SKM-1 treated with dmso at 0.1 percent for 144 hours (cell line): Measurements from ENCODE around the gene HIP1.
"Not testable (repeated sequence)": the region's sequence is repeated elsewhere in the genome, so short reads cannot be mapped to it uniquely, and the experiment has no call there.

Experiments used
- DNase-seq: peaks from one replicate; lab custom pipeline; 2025; ENCODE audit not compliant: unreplicated experiment; lab: John Stamatoyannopoulos, UW

The HIP1 gene

DNA sequence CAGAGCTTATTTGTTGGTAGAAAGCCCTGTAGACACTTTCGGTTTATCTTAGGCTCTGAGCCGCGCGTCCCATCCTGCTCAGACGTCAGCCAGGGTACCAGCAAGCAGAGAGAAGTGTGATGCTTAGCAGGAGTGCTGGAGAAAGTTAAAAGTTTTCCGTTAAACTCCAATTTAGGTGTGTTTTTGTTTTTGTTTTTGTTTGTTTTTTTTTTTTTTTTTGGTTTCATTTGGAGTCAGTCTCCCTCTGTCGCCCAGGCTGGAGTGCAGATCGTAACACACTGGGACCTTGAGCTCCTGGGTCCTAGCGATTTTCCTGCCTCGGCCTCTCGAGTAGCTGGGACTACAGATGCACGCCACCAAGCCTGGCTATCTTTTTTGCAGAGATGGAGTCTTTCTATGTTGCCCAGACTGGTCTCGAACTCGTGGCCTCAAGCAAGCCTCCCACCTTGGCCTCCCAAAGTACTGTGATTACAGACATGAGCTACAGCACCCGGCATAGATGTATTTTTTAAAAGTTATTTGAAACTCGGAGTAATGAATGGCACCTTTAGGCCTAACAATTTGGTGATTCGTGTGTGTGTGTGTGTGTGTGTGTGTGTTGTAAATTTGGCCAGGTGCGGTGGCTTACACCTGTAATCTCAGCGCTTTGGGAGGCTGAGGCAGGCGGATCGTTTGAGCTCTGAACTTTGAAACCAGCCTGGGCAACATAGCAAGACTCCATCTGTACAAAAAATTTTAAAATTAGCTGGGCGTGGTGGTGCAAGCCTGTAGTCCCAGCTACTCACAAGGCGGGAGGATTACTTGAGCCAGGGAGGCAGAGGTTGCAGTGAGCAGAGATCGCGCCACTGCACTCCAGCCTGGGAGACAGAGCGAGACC lies 1.3 kb upstream of the HIP1 start:
- no peak for DNase-seq

DNA sequence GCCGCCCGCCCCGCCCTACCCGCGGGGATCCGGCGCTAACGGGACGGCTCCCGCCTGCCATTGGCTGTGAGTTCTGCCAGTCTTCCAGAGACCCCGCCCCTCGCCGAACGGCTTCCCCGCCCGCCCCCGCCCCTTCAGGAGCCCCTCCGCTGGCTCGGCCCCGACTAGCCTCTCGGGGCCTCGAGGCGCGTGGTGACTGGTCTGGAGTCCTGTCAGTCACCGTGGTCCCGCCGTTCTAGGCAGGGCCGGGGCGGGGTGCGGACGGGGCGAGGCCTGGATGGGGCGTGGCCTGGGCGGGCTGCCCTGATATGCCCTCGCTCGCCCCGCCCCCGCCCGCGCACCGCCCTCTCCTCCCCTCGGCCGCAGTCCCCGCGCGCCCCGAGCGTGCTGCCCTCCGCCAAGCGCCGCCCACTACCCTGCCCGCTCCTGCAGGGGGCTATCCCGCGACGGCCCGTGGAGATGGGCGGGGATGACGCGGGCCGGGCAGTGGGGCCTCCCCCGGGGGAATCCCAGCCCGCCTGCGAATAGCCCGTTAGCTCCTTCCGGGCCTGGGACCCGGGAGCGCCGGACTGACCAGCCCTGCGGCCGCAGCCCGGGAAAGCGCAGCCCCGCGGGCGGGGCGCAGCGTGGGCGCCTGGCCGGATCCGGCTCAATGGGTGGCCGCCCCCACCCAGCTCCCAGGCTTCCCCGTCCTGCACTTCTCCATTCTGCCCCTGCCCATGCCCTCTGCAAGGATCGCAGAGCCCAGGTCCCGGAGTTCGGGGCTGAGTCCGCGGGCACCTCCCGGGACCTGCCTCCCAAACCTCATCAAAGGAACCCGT lies 444 bp upstream of the HIP1 start:
- peak; percentile 94 for DNase-seq

DNA sequence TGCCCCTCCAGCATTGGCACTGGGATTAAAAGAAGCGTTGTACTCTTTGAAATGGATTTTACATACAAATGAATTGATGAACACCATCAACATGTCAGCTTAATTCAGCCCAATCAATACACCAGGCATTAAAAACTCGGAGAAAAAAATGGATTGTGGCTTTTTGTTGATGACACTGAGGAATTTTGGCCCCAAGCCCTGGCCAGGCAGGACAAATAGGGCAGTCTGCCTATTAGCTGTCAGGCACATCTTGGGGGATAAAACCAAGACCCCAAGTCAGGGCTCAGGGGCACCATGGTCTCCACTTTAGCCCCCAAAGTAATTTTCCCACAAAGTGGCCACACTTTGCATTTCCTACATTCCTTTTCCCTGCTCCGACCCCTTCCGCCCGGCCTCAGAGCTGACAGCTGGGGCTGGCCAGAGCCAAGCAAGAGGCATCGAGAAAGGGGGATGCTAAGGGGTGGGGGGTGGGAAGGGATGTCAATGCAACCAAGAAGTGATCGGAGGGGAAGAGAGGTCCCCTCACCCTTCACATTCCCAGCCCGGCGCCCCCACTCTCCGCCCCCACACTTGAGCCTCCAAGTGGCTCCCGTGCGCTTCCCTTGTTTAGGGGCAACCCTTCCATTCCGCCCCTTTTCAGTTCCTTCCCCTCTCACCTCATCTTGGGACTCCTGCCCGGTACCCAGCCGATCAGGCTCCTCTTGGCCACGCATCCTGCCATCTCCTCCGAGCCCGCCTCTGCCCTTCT lies 711 bp downstream of the HIP1 start:
- DNase-seq = no peak

DNA sequence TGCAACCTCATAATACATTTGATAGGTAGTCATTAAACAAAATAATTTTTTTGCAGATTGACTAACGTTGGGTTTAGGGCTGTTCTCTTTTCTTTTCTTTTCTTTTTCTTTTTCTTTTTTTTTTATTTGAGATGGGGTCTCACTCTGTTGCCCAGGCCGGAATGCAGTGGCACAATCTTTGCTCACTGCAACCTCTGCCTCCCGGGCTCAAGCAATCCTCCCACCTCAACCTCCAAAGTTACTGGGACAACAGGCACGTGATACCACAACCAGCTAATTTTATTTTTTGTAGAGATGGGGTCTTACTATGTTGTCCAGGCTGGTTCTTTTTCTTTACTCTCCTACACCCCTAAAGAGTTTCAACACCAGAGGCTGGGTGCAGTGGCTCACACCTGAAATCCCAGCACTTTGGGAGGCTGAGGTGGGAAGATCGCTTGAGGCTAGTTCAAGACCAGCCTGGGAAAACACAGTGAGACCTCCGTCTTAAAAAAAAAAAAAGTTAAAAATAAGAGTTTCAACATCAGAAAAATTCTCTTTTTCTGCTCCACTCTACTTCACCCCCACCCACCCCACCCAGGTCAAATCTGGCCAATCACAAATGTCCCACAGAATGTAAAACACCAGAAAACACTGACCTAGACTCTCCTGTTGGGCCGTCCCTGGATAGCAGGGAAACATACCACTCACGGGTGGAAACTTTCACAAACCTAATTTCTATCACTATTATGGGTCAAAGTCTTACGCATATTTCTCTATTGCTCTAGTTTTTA lies 3.0 kb downstream of the HIP1 start:
- DNase-seq = no peak

DNA sequence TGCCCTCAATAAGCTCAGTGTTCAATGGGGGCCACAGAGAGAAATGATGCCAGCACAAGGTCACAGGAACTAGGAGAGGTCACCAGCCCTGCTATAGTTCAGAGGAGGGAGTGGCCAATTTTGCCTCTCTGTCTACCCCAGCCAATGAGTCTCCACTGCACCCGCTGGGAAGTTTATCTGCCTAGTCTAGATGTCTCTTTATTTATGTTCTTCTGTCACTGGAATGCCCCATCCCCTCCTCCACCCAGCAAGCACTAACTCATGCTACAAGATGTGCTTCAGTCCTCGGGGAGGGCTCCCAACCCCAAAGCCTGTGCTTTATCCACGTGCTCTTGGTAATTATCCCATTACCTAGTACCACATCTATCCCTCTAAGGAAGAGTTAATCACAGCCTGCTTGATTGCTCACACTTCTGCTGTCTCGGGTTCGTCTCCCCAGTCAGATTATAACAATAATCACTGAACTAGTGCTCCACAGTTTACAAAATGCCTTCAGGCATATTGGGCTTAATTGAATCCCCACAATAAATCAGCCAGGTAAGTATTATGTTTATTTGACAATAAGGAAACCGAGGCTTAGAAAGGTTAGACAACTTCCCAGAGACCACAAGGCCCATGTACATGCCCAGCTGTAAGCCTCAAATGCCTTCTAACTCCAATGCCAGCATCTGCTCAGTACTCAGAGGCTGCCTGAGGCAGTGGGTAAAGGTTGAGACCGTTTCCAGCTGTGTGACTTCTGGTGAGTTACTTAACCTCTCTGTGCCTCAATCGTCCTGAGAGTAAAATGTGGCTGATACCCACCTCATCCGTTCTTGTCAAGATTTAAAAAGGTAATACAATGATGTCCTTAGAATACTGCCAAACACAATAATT lies 3.9 kb downstream of the HIP1 start:
- no peak for DNase-seq

DNA sequence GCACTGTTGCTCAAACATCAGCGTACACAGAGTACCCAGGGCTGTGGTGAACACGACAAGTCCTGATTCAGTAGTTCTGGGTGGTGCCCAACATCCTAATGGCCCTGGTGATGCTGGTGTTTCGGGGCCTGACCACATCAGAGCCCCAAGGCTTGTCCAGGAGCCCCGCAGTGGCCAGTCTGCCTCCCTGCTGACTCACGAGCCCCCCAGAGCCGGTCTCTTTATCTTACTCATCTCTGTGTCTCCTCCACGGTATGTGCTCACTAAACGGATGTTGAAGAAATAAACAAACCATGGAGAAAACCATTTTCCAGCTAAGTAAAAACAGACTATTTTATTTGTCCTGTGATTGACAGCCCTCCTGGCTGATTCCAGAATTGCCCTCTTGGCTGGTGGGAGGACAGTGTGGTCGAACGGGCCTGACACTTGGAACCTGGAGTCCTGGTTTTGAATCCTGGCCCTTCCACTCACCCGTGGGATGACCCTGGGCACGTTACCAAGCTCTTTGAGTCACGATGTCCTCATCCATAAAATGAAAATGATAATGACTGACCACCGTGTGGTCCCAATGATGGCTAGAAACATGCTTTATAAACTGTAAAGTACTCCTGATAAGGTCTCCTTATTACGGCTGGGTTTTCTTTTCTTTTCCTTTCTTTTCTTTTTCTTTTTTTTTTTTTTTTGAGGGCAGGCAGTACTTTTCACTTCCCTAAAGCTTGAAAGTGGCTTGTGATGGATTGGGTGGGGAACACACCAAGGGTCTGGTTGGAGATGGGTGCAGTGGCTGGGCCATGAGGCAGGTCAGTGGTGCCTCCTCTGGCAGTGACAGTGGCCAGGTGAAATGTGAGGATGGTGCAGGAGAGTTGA lies 5.7 kb downstream of the HIP1 start:
- no peak for DNase-seq

DNA sequence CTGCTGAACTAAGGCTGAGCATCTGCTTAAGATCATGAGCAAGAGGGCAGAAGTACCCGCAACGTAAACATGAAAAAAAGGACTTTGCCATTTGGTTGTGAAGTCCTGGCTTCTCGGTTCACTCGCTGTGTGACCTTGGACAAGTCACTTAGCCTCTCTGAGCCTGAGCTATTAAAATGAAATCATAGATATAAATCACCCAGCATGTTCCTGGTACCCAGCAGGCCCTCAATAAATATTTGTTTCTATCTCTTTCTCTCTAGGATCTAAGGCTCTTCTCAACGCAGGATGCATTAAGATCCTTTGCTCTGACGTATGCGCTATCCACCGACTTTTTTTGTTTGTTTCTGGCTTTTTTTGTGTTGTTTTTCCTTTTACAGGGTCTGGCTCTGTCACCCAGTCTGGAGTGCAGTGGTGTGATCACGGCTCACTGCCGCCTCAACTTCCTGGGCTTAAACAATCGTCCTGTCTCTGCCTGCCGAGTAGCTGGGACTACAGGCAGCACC lies 6.7 kb downstream of the HIP1 start:
- DNase-seq = no peak

DNA sequence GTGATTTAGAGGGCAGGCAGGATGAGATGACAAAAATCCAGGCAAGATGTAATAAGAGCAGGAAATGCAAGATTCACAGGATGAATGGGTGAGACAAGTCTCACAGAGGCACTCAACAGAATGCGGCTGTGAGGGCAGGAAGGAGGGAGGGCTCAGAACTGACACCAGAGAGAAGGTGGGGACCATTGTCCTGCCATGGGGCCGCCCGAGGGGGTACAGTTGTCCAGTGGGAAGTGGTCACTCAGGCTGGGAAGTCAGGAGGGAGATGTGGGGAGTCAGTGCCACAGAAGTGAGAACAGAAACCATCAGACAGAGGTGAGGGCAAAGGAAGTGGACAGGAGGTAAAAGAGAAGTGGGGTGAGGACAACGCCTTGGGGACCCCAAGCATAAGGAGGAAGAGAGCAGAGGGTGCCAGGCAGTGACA lies 8.9 kb downstream of the HIP1 start:
- DNase-seq = no peak

DNA sequence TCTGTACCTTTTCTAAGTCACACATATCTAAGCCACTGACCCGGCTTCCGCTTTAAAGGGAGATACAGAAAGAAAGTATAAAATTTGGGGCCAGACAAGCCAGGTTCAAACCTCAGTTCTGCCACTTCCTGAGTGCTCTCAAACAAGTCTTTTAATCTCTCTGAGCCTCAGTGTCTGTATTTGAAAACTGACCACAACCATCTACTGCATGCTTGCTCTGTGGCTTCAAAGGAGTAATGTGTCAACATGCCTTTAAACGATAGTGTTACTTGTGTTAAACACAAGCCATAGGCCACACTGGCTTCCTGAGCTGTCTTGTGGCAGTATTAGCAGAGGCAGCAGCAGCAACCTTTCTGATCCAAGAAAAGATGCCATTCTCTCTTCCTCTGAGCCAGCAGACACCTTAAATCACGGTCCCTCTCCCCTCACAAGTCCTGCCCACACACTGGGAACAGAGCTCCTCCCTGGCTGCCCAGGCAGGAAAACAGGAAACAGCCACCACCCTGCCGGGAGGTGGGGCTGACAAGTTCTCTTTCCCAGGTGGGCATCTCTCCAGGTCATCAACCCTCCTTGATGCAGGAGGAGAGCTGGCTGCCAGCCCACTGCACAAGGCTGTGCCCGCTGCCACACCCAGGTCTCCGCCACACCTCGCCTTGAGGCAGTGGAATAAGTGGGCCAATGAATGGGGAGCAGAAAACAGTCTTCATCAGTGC lies 10.7 kb downstream of the HIP1 start:
- DNase-seq = no peak

DNA sequence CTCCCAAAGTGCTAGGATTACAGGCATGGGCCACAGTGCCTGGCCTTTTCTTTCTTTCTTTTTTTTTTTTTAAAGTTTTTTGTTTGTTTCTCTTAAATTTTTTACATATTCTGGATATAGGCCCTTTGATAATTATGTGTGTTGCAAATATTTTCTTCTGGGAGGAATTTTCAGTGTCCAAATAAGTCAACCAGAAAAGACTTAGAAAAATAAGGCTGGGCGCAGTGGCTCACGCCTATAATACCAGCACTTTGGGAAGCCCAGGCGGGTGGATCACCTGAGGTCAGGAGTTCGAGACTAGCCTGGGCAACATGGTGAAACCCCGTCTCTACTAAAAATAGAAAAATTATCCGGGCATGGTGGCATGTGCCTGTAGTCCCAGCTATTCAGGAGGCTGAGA lies 11.4 kb downstream of the HIP1 start:
- DNase-seq = not testable (repeated sequence)

DNA sequence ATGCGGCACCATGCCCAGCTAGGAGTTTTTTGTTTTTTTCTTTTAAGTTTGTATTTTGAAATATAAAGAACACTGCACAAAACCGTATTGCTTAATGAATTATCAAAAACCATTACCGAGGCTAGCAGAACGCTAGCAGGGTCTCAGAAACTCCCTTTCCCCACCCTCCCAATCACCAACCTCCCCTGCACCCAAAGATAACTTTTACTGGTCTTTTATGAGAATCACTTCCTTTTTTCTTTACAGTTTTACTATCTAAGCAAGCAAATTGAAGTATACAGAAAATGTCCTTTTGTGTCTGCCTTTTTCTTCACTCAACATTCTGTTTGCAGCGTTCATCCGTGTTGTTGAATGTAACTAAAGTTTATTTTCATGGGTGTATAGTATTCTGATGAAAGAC lies 13.4 kb downstream of the HIP1 start:
- DNase-seq = no peak

DNA sequence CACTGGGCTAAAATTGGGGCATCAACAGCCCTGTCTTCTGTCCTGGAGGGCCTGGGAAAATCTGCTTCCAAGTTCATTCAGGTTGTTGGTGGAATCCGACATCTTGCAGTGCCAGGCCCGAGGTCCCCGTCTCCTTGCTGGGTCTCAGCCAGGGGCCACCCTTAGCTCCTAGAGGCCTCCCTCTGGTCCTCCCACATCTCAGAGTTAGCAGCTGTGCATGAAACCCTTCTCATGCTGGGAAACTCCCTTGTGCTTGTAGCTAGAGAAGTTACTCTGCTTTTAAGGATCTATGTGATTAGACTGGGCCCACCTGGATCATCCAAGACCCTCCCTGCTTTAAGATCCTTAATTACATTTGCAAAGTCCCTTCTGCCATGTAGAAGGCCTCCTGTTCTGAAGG lies 15.3 kb downstream of the HIP1 start:
- DNase-seq = no peak

DNA sequence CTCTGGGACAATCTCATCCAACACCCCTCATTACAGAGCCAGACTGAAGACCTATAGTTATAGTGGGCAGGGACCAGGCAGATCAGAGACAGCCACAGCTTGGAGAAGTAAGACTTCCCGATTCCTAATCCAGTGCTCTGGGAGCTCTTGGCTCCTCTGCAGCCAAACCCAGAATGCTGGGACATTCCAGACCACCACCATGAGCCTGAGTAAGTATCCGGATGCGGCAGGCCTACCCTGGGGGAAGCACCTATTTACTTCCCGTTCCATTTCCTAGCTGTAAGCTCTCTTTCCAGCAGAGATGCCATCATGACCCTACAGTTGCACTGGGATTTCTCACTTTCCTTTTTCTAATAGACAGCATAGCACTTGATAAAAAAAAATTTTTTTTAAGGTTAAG lies 16.4 kb downstream of the HIP1 start:
- DNase-seq = no peak

DNA sequence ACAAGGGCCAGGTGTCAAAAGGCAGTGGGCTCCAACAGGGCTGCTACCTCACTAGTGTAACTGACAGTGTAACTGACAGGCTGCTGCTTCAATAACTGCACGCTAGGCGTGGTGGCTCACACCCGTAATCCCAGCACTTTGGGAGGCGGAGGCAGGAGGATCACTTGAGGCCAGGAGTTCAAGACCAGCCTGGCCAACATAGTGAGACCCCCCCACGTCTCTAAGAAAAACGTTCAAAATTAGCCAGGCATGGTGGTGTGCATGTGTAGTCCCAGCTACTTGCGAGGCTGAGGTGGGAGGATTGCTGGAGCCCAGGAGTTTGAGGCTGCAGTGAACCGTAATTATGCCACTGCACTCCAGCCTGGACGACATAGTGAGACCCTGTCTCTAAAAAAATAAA lies 16.8 kb downstream of the HIP1 start:
- DNase-seq = not testable (repeated sequence)

DNA sequence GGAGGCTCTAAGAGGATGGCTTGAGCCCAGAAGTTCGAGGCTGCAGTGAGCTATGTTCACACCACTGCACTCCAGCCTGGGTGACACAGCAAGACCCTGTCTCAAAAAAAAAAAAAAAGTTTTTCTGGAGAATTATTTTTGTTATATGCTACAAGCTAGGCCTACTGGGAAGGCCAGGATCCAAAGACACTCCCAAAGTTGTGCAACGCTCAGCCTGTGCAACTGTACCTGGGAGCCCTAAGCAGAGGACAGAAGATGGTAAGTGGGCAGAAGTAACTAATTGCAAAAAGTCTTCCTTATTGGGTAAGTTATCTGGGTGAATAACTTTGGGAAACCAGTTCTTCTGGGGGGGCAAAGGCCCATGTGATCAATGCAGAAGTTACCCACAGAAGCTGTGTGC lies 17.3 kb downstream of the HIP1 start:
- no peak for DNase-seq

DNA sequence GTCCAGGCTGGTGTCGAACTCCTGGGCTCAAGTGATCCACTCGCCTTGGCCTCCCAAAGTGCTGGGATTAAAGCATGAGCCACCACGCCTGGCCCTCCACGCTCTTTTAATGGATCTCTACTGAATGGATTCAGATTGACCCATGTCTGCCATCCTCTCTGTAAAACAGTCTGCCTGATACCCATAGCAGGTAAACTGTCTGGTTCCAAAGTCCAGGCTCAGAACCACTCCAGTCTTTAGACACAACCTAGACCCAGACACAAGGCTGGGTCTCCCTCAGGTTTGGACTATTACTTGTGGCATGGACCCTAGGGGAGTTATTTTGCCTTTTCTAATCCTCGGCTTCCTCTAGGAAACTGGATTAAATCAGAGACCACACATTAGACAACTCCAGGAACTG lies 19.1 kb downstream of the HIP1 start:
- no peak for DNase-seq

DNA sequence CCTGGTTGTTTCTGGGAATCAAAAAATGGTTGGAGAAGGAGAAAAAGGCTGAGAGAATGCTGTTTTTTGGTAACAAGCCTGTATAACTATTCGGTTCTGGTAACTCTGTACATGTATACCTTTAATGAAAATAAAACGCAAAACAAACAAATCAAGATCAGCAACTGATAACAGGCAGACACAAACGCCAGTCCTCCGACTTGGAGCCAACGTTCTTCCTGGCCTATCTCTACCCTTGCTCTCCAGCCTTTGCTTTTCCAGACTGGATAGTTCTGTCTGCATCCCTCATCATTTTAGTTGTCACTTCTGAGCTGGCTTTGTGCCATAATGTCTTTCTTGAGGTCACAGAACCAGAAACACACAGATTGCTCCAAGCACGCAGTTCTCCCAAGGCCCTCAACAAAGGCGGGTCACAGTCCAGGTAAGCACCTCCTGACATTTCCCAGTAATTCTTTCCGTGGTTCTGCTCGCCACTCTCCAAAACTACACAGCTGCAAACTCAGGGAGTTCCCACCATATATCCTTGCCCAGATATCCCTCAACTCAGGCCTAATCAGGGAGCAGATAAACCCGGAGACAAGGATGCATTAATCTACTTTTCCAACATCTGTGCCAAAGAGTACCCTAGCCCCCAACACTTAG lies 20.2 kb downstream of the HIP1 start:
- no peak for DNase-seq

DNA sequence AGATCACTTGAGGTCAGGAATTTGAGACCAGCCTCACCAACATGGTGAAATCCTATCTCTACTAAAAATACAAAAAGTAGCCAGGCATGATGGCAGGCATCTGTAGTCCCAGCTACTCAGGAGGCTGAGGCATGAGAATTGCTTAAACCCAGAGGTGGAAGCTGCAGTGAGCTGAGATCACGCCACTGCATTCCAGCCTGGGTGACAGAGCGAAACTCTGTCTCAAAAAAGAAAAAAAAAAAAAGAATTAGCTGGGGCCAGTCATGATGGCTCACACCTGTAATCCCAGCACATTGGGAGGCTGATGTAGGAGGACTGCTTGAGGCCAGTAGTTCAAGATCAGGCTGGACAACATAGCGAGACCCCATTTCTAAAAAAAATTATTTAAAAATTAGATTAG lies 21.0 kb downstream of the HIP1 start:
- DNase-seq = not testable (repeated sequence)
